ENCODE results near the gene MICA.
"Not testable (repeated sequence)": the region's sequence is repeated elsewhere in the genome, so short reads cannot be mapped to it uniquely, and the experiment has no call there.

The MICA gene

DNA sequence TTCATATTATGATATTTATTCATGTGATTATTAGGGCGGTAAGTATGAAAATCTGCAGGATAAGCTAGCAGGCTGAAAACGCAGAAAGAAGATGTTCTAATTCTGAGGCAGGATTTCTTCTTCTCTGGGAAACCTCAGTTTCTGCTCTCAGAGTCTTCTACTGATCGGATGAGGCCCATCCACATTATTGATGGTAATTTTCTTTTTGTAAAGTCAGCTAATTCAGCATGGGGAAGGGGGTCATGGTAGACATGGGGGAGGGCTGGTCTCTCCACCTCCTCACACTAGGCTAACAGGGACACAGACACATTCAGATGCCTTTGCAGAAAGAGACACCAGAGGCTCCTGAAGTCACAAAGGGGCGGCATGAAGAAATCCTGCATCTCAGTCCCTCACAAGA, 21.7 kb upstream of the MICA start:
- no peak for DNase-seq (ENCODE audit: low read depth in 1 of 2, low spot score in 1 of 2)

DNA sequence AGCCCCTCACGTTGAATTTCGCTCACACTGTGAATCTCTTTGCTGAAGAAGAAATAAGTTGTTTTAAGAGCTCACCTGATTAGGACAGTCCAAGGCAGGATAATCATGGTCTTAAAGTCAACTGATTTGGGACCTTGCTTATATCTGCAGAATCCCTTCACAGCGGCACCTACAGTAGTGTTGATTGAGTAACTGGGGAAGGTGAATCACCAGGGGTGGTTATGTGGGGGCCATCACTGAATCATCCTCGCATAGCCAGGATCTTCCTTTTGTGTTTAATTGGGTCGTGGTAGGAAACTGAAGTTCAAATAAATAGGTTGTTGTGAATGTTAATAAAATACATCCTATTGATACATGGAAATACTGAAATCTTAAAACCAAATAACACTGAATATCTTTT, 20.2 kb upstream of the MICA start:
- no peak for DNase-seq (ENCODE audit: low read depth in 1 of 2, low spot score in 1 of 2)

DNA sequence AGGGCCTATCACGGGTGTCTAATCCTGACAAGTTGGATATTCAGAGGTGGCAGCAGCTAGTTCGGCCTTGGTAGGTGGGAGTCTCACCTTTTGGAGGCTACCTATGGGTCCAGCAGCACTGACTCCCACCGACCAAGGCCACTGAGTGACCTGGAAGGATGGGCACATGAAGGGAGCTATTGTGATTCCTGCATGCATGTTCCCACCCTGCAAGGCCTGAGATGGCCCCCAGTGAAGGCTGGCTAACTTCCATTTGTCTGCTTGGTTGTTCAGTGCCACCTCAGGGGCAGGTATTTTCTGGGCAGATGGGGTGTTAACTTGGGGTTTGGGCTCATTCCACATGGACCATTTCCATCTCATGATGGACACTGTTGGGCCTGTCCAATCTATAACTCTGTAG, 18.4 kb upstream of the MICA start:
- no peak for DNase-seq (ENCODE audit: low read depth in 1 of 2, low spot score in 1 of 2)

- no peak for DNase-seq (ENCODE audit: low read depth in 1 of 2, low spot score in 1 of 2)
Observed at GRCh38 chr6:31386099-31386498, 17.3 kb upstream of the MICA start.

GRCh38 chr6:31386977-31387376, 16.4 kb upstream of the MICA start:
- no peak for DNase-seq (ENCODE audit: low read depth in 1 of 2, low spot score in 1 of 2)

GRCh38 chr6:31388916-31389801, 14.2 kb upstream of the MICA start:
- DNase-seq (ENCODE audit: low read depth in 1 of 2, low spot score in 1 of 2), result not testable (repeated sequence)

DNA sequence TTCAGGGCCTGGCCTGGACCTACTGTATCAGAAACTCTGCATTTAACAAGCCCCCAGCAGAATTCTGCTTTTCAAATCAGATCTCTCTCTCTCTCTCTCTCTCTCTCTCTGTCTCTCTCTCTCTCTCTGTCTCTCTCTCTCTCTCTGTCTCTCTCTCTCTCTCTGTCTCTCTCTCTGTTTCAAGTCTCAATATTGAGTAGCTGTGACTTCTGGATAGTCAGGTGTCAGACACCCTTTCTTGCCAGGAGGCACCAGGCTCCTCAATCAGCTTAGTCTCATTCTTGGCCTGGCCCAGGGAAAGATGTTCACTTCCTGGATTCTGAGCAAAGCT, 13.6 kb upstream of the MICA start:
- not testable (repeated sequence) for DNase-seq (ENCODE audit: low read depth in 1 of 2, low spot score in 1 of 2)

DNA sequence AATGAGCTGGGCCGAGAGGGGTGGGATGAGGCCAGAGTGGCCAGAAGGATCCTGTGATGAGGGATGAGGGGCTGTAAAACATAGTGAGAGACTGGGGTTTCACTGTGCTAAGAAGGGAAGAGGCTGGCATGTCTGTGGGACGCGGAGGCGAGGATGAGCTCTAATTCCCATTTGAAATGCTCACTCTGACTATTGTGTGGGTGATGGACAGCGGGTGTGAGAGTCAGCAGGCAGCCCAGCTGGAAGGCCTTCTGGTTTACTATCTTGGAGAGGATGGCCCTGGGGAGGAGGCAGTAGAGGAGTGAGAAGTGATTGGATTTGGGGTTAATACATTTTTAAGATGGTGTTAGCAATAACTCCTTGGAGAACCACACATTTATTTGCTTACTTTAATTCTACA, 9.5 kb upstream of the MICA start:
- no peak for DNase-seq (ENCODE audit: low read depth in 1 of 2, low spot score in 1 of 2)

DNA sequence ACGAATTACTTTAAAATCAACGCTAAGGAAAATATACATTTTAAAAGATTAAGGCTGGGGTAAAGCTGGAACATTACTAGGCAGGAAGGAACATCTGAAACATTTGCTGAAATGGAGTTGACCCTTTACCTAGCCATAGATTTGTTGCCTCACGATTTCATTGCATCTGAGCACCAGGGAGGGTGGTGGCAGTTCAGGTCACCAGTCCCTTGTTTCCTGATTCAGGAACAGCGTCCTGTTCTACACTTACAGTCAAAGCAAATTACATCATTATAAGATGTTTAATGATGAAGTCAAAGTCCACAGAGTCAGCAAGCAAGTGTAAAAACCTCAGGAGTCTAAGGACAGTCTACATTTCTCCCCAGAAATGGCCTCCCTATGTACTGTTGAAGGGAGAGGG, 9.0 kb upstream of the MICA start:
- no peak for DNase-seq (ENCODE audit: low read depth in 1 of 2, low spot score in 1 of 2)

- no peak for DNase-seq (ENCODE audit: low read depth in 1 of 2, low spot score in 1 of 2)
Observed at GRCh38 chr6:31395832-31396231, 7.6 kb upstream of the MICA start.

DNA sequence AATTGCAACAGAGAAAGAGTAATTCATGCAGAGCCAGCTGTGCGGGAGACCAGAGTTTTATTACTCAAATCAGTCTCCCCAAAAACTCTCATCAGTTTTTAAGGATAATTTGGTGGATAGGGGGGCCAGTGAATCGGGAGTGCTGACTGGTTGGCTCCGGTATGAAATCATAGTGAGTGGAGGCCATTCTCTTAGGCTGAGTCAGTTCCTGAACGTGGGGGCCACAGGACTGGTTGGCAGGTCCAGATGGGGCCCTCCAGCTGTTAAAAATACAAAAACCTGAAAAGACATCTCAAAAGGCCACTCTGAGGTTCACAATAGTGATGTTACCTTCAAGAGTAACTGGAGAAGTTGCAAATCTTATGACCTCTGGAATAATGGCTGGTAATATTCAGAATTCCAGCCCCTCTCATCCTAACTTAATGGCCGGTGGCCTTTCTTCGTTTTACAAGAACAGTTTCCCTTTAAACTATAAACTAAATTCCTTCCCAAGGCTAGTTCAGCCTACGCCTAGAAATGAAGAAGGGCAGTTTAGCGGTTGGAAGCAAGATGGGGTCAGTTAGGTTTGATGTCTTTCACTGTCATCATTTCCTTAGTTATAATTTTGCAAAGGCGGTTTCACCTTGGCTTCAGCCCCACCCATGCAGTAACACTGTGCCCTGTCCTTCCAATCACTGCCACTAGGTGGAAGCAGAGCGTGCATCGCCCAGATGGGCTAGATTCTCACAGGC, 6.8 kb upstream of the MICA start:
- peak; percentile 80 to 87 for DNase-seq (ENCODE audit: low read depth in 1 of 2, low spot score in 1 of 2)

DNA sequence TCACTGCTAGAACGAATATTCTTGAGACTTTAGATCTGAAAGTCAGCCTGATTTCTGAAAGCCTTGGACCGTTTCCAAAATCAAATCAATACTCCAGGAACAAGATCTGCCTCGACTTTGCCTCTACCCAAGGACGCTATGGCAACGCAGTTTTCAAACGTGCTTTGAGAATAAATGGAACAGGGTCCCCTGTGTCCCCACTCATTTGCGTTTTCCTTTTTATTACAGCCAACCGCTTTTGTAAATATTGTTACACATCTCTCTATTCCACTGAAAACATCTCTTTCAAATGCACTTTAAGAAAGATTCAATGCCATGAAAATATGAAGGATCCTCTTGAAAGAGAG, 6.3 kb upstream of the MICA start:
- not testable (repeated sequence) for DNase-seq (ENCODE audit: low read depth in 1 of 2, low spot score in 1 of 2)

GRCh38 chr6:31397901-31398525, 5.4 kb upstream of the MICA start:
- DNase-seq (ENCODE audit: low read depth in 1 of 2, low spot score in 1 of 2), result no peak

GRCh38 chr6:31399589-31400466, 3.6 kb upstream of the MICA start:
- DNase-seq (ENCODE audit: low read depth in 1 of 2, low spot score in 1 of 2), result peak in 1 of 2 donors; percentile 31

- peak; percentile 36 to 41 for DNase-seq (ENCODE audit: low read depth in 1 of 2, low spot score in 1 of 2)
Observed at GRCh38 chr6:31400467-31401289, 2.7 kb upstream of the MICA start.

DNA sequence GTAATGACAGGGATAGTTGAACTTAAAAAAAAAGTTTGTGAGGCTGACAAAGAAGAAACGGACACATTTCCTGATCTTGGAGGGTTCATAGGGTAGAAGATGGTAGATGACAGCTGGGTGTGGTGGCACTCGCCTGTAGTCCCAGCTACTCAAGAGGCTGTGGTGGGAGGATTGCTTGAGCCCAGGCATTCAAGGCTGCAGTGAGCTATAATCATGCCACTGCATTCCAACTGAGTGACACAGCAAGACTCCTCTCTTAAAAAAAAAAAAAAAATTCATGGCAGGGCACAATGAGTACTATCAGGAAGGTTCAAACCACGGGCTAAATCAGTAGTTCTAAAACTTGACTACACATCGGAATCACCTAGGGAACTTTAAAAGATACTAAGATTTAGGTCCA, 2.0 kb upstream of the MICA start:
- DNase-seq (ENCODE audit: low read depth in 1 of 2, low spot score in 1 of 2), result no peak

GRCh38 chr6:31402324-31403282, 792 bp upstream of the MICA start:
- no peak for DNase-seq (ENCODE audit: low read depth in 1 of 2, low spot score in 1 of 2)

- not testable (repeated sequence) for DNase-seq (ENCODE audit: low read depth in 1 of 2, low spot score in 1 of 2)
Observed at GRCh38 chr6:31404061-31404364, 618 bp downstream of the MICA start.

DNA sequence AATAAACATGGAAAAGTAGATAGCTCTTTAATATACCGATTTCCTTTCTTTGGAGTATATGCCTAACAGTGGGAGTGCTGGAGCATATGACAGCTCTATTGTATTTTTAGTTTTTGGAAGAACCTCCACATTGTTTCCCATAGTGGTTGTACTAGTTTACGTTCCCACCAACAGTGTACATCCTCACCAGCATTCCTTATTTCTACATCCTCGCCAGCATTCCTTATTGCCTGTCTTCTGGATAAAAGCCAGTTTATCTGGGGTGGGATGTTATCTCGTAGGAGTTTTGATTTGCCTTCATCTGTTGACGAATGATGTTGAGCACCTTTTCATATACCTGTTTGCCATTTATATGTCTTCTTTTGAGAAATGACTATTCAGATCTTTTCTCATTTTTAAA, 2.6 kb downstream of the MICA start:
- no peak for DNase-seq (ENCODE audit: low read depth in 1 of 2, low spot score in 1 of 2)

All from activated CD4-positive, alpha-beta T cell treated with anti-CD3 and anti-CD28 coated beads, Interleukin-2, amount 50 U/mL, for 24 hours (primary cell).